Natural killer cell (primary cell): ENCODE data around the gene DUSP19. TPM values are rescaled to one million over a fixed set of nuclear protein-coding genes. Genes with fewer than 3 reads are reported as not detected.

Experiments used
- ATAC-seq, 3 donors: fragments of 150-1000 bp in 2 of 3; fragments of 200-7000 bp in 1 of 3; cut with Tn5 transposase; 1 replicate in 1 of 3; 2 replicates in 2 of 3; pipeline ENCODE4 v1.10.0; 2021; ENCODE audit warnings: mild to moderate bottlenecking in 2 of 3, moderate library complexity in 2 of 3
- DNase-seq, 2 donors: peaks; one replicate each; pipeline versions ENCODE4 v3.0.0 to v3.0.0-alpha.2; 2013 to 2021; ENCODE audit warnings: mixed read lengths in 1 of 2
- H3K27ac ChIP-seq: one replicate; pipeline ENCODE4 v1.5.1; 2013; ENCODE audit warnings: mild to moderate bottlenecking, low read length
- H3K27me3 ChIP-seq: one replicate; pipeline ENCODE4 v1.6.1; 2013; ENCODE audit warnings: low read length; ENCODE audit not compliant: control insufficient read depth, insufficient read depth
- H3K36me3 ChIP-seq: one replicate; pipeline ENCODE4 v1.6.1; 2013; ENCODE audit warnings: low read length; ENCODE audit not compliant: control insufficient read depth, insufficient read depth
- H3K4me1 ChIP-seq: one replicate; pipeline ENCODE4 v1.6.1; 2013; ENCODE audit warnings: low read length; ENCODE audit not compliant: control insufficient read depth, insufficient read depth
- H3K4me3 ChIP-seq: one replicate; pipeline ENCODE4 v1.5.1; 2013; ENCODE audit warnings: low read length
- H3K9me3 ChIP-seq: one replicate; pipeline ENCODE4 v1.6.1; 2013; ENCODE audit warnings: low read length; ENCODE audit not compliant: control insufficient read depth, insufficient read depth
- H3K27ac Mint-ChIP-seq, 2 donors: one replicate each; pipeline ENCODE4 v1.8.0; 2022; ENCODE audit warnings: mild to moderate bottlenecking in 2 of 2, mixed read lengths in 2 of 2, moderate library complexity in 1 of 2
- H3K27me3 Mint-ChIP-seq, 2 donors: one replicate each; pipeline ENCODE4 v1.8.0; 2022; ENCODE audit warnings: low read depth in 2 of 2, mixed read lengths in 2 of 2
- H3K36me3 Mint-ChIP-seq: one replicate; pipeline ENCODE4 v1.8.0; 2022; ENCODE audit warnings: mixed read lengths
- H3K4me1 Mint-ChIP-seq, 2 donors: one replicate each; pipeline ENCODE4 v1.8.0; 2022; ENCODE audit warnings: mixed read lengths in 2 of 2
- H3K4me3 Mint-ChIP-seq: one replicate; pipeline ENCODE4 v1.8.0; 2022; ENCODE audit warnings: mild to moderate bottlenecking, moderate library complexity, mixed read lengths
- H3K9me3 Mint-ChIP-seq, 2 donors: one replicate each; pipeline ENCODE4 v1.8.0; 2022; ENCODE audit warnings: mixed read lengths in 2 of 2
- CTCF ChIP-seq: fragments of 200-600 bp; IDR thresholded peaks from one replicate; pipeline ENCODE4 v1.8.0; 2022; ENCODE audit warnings: antibody characterized with exemption
- WGBS: methylation state at CpG from one replicate; pipeline ENCODE4 v1.1.7; 2013; ENCODE audit warnings: missing lambda C conversion rate; ENCODE audit not compliant: insufficient coverage; 5-methylcytosine and 5-hydroxymethylcytosine counted together
- intact Hi-C: fragments of 100-400 bp; cut with micrococcal nuclease; formaldehyde crosslinking; loops from one replicate; pipeline ENCODE4 v1.14.2; 2022
- total RNA-seq, 4 donors: library from RNA; stranded (reverse); fragments of 120-200 nt in 1 of 4; gene quantifications; one replicate each; pipeline versions ENCODE4 v1.2.3 to v1.2.4, GENCODE V29; 2013 to 2022

DUSP19 gene
- total RNA-seq, 3 donors from 2014 or later (not counting 1 experiment from before 2014, with no cell fraction given) = 1.0 to 1.1 (median 1.1) TPM

GRCh38 chr2:183060571-183061231 lies 17.8 kb upstream of the DUSP19 start:
- no peak for DNase-seq
- Histone ChIP-seq H3K27me3 (peaks cover 6% of the 10 kb centered on the region), H3K9me3 (no peaks in the 10 kb centered on the region), H3K27ac (no peak overlapping the region), H3K4me1 (no peaks in the 10 kb centered on the region), H3K4me3 (no peak overlapping the region), H3K36me3 (no peaks in the 10 kb centered on the region)
- no peak for TF ChIP-seq CTCF
- Mint-ChIP-seq H3K9me3 (no peaks in the 10 kb centered on the region), H3K4me1 (no peaks in the 10 kb centered on the region), H3K27me3 (peaks cover 13 to 24% of the 10 kb centered on the region in 2 donors), H3K36me3 (no peaks in the 10 kb centered on the region), H3K4me3 (no peak overlapping the region), H3K27ac (no peak overlapping the region)
- intact Hi-C loops = no loop called here
- WGBS = 91% methylated on average over 14 of the region's 14 CpGs
- ATAC-seq = no peak

GRCh38 chr2:183063083-183063482 lies 15.5 kb upstream of the DUSP19 start:
- TF ChIP-seq CTCF = no peak
- 13% methylated on average over 1 of the region's 2 CpGs for WGBS
- Histone ChIP-seq H3K27ac (no peak overlapping the region), H3K36me3 (no peaks in the 10 kb centered on the region), H3K27me3 (peaks cover 8% of the 10 kb centered on the region), H3K4me1 (no peaks in the 10 kb centered on the region), H3K4me3 (no peak overlapping the region), H3K9me3 (no peaks in the 10 kb centered on the region)
- H3K27me3 Mint-ChIP-seq = peaks cover 27 to 28% of the 10 kb centered on the region in 2 donors
- no peaks in the 10 kb centered on the region for H3K4me1 Mint-ChIP-seq
- ATAC-seq = no peak
- no peak for DNase-seq
- no peaks in the 10 kb centered on the region for H3K9me3 Mint-ChIP-seq
- no peak overlapping the region for H3K27ac Mint-ChIP-seq
- no peak overlapping the region for H3K4me3 Mint-ChIP-seq
- intact Hi-C loops = no loop called here
- H3K36me3 Mint-ChIP-seq = no peaks in the 10 kb centered on the region

- WGBS = 82% methylated on average over 3 of the region's 3 CpGs
- H3K4me1 Mint-ChIP-seq = no peaks in the 10 kb centered on the region
- H3K27me3 Mint-ChIP-seq = peaks cover 20 to 26% of the 10 kb centered on the region in 2 donors
- no peak for TF ChIP-seq CTCF
- H3K36me3 Mint-ChIP-seq = no peaks in the 10 kb centered on the region
- H3K4me3 ChIP-seq = no peak overlapping the region
- peaks cover 4% of the 10 kb centered on the region for H3K27me3 ChIP-seq
- no peak for DNase-seq
- no peaks in the 10 kb centered on the region for H3K9me3 ChIP-seq
- H3K27ac ChIP-seq = no peak overlapping the region
- H3K4me3 Mint-ChIP-seq = no peak overlapping the region
- no peaks in the 10 kb centered on the region for H3K4me1 ChIP-seq
- H3K27ac Mint-ChIP-seq = no peak overlapping the region
- H3K9me3 Mint-ChIP-seq = no peaks in the 10 kb centered on the region
- no peaks in the 10 kb centered on the region for H3K36me3 ChIP-seq
- intact Hi-C loops = no loop called here
- no peak for ATAC-seq
Observed at GRCh38 chr2:183068561-183068960, 10.0 kb upstream of the DUSP19 start.

- Histone ChIP-seq H3K4me3 (no peak overlapping the region), H3K27ac (no peak overlapping the region), H3K9me3 (no peaks in the 10 kb centered on the region), H3K4me1 (no peaks in the 10 kb centered on the region), H3K27me3 (peaks cover 4% of the 10 kb centered on the region), H3K36me3 (no peaks in the 10 kb centered on the region)
- peaks cover 17 to 26% of the 10 kb centered on the region in 2 donors for H3K27me3 Mint-ChIP-seq
- no peak overlapping the region for H3K27ac Mint-ChIP-seq
- TF ChIP-seq CTCF = no peak
- intact Hi-C loops = no loop called here
- no peaks in the 10 kb centered on the region for H3K4me1 Mint-ChIP-seq
- WGBS = 89% methylated on average over 2 of the region's 2 CpGs
- no peak for DNase-seq
- H3K36me3 Mint-ChIP-seq = no peaks in the 10 kb centered on the region
- no peaks in the 10 kb centered on the region for H3K9me3 Mint-ChIP-seq
- ATAC-seq = no peak
- no peak overlapping the region for H3K4me3 Mint-ChIP-seq
Observed at GRCh38 chr2:183069174-183069573, 9.4 kb upstream of the DUSP19 start.
